ENCODE measurements around the gene TMEM44. TPM values are rescaled to one million over a fixed set of nuclear protein-coding genes. Genes with fewer than 3 reads are reported as not detected.

The TMEM44 gene
- total RNA-seq, 3 donors from 2014 or later (not counting 1 experiment from before 2014, with no cell fraction given) = 2.1 to 3.0 (median 2.8) TPM

- ATAC-seq = no peak
- WGBS (ENCODE audit: insufficient coverage) = 94% methylated on average over 14 of the region's 14 CpGs
- H3K4me1 ChIP-seq (ENCODE audit: control insufficient read depth, insufficient read depth, low read length) = peaks cover 16% of the 10 kb centered on the region
- no peak overlapping the region for H3K27ac ChIP-seq (ENCODE audit: low read length)
- no peak overlapping the region for H3K4me3 ChIP-seq (ENCODE audit: low read length)
- H3K27ac Mint-ChIP-seq = peak overlapping the region in 1 of 2 donors; percentile 5
- H3K36me3 Mint-ChIP-seq = no peaks in the 10 kb centered on the region
- peaks cover 2% of the 10 kb centered on the region for H3K9me3 ChIP-seq (ENCODE audit: control insufficient read depth, insufficient read depth, low read length)
- no peak overlapping the region for H3K4me3 Mint-ChIP-seq
- no peaks in the 10 kb centered on the region for H3K9me3 Mint-ChIP-seq
- no peaks in the 10 kb centered on the region for H3K36me3 ChIP-seq (ENCODE audit: control insufficient read depth, insufficient read depth, low read length)
- H3K4me1 Mint-ChIP-seq = peaks cover 20 to 27% of the 10 kb centered on the region in 2 donors
- no peak for TF ChIP-seq CTCF (IDR thresholded peaks at IDR 0.05)
- H3K27me3 ChIP-seq (ENCODE audit: control insufficient read depth, insufficient read depth, low read length) = no peaks in the 10 kb centered on the region
- H3K27me3 Mint-ChIP-seq (ENCODE audit: low read depth in 2 of 2) = no peaks in the 10 kb centered on the region
- no peak for DNase-seq
- intact Hi-C loops (cut with micrococcal nuclease) = no loop called here
Measured at GRCh38 chr3:194587438-194587931, 45.7 kb downstream of the TMEM44 start.

- intact Hi-C loops (cut with micrococcal nuclease) = no loop called here
- no peaks in the 10 kb centered on the region for H3K36me3 Mint-ChIP-seq
Measured at GRCh38 chr3:194586836-194587235, 46.4 kb downstream of the TMEM44 start.

GRCh38 chr3:194585880-194586281 is 47.3 kb downstream of the TMEM44 start:
- Histone ChIP-seq H3K36me3 (ENCODE audit: control insufficient read depth, insufficient read depth, low read length) (no peaks in the 10 kb centered on the region), H3K27me3 (ENCODE audit: control insufficient read depth, insufficient read depth, low read length) (no peaks in the 10 kb centered on the region), H3K4me3 (ENCODE audit: low read length) (no peak overlapping the region), H3K9me3 (ENCODE audit: control insufficient read depth, insufficient read depth, low read length) (peaks cover 2% of the 10 kb centered on the region), H3K27ac (ENCODE audit: low read length) (no peak overlapping the region), H3K4me1 (ENCODE audit: control insufficient read depth, insufficient read depth, low read length) (peaks cover 16% of the 10 kb centered on the region)
- no peak for DNase-seq
- ATAC-seq = no peak
- Mint-ChIP-seq H3K4me3 (peak overlapping the region; percentile 75), H3K27ac (peak overlapping the region; percentile 95 to 97), H3K9me3 (no peaks in the 10 kb centered on the region), H3K27me3 (ENCODE audit: low read depth in 2 of 2) (no peaks in the 10 kb centered on the region), H3K36me3 (no peaks in the 10 kb centered on the region), H3K4me1 (peaks cover 20 to 27% of the 10 kb centered on the region in 2 donors)
- no peak for TF ChIP-seq CTCF (IDR thresholded peaks at IDR 0.05)
- WGBS (ENCODE audit: insufficient coverage) = 95% methylated on average over 5 of the region's 5 CpGs
- intact Hi-C loops (cut with micrococcal nuclease) = no loop called here

More at GRCh38 chr3:194586836-194587235, 46.4 kb downstream of the TMEM44 start:
- Mint-ChIP-seq H3K27ac (peak overlapping the region in 1 of 2 donors; percentile 5), H3K4me1 (peaks cover 20 to 27% of the 10 kb centered on the region in 2 donors), H3K9me3 (no peaks in the 10 kb centered on the region), H3K27me3 (ENCODE audit: low read depth in 2 of 2) (no peaks in the 10 kb centered on the region), H3K4me3 (no peak overlapping the region)
- Histone ChIP-seq H3K27ac (ENCODE audit: low read length) (no peak overlapping the region), H3K27me3 (ENCODE audit: control insufficient read depth, insufficient read depth, low read length) (no peaks in the 10 kb centered on the region), H3K4me3 (ENCODE audit: low read length) (no peak overlapping the region), H3K4me1 (ENCODE audit: control insufficient read depth, insufficient read depth, low read length) (peaks cover 16% of the 10 kb centered on the region), H3K36me3 (ENCODE audit: control insufficient read depth, insufficient read depth, low read length) (no peaks in the 10 kb centered on the region), H3K9me3 (ENCODE audit: control insufficient read depth, insufficient read depth, low read length) (peaks cover 2% of the 10 kb centered on the region)
- 82% methylated on average over 2 of the region's 2 CpGs for WGBS (ENCODE audit: insufficient coverage)
- TF ChIP-seq CTCF (IDR thresholded peaks at IDR 0.05) = no peak
- no peak for DNase-seq
- ATAC-seq = no peak

DNA sequence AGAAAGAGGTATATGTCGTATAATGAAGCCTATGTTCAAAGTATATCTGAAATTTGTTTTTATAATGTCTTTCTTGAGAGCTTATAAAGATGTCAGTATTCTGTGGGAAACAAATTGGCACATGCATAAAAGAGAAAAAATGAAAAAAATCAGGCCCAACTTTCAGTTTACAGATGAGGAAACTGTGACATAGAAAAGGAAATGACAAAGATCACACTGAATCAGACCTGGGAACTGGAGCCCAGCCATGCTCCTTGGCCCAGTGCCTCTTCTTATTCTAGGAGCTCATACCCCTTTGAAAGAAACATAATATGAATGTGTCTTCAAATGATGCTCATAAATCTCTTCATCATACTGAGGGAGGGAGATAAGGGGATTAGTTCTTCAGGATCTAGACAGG is 48.4 kb downstream of the TMEM44 start:
- Histone ChIP-seq H3K4me1 (ENCODE audit: control insufficient read depth, insufficient read depth, low read length) (peaks cover 16% of the 10 kb centered on the region), H3K36me3 (ENCODE audit: control insufficient read depth, insufficient read depth, low read length) (no peaks in the 10 kb centered on the region), H3K9me3 (ENCODE audit: control insufficient read depth, insufficient read depth, low read length) (peaks cover 2% of the 10 kb centered on the region), H3K4me3 (ENCODE audit: low read length) (no peak overlapping the region), H3K27ac (ENCODE audit: low read length) (no peak overlapping the region), H3K27me3 (ENCODE audit: control insufficient read depth, insufficient read depth, low read length) (no peaks in the 10 kb centered on the region)
- DNase-seq = peak in 1 of 2 donors; percentile 33
- peaks cover 20 to 27% of the 10 kb centered on the region in 2 donors for H3K4me1 Mint-ChIP-seq
- intact Hi-C loops (cut with micrococcal nuclease) = no loop called here
- no peaks in the 10 kb centered on the region for H3K9me3 Mint-ChIP-seq
- H3K36me3 Mint-ChIP-seq = no peaks in the 10 kb centered on the region
- H3K27me3 Mint-ChIP-seq (ENCODE audit: low read depth in 2 of 2) = no peaks in the 10 kb centered on the region
- 88% methylated on average over 1 of the region's 1 CpG for WGBS (ENCODE audit: insufficient coverage)
- no peak for ATAC-seq
- TF ChIP-seq CTCF (IDR thresholded peaks at IDR 0.05) = no peak
- H3K4me3 Mint-ChIP-seq = peak overlapping the region; percentile 97
- peak overlapping the region; percentile 95 to 97 for H3K27ac Mint-ChIP-seq
